Forelimb muscle (tissue), 1 donor: ENCODE data around the gene DIAPH3. TPM values are rescaled to one million over a fixed set of nuclear protein-coding genes. Genes with fewer than 3 reads are reported as not detected.

Experiments
- DNase-seq: peaks from one replicate; pipeline ENCODE4 v3.0.0-alpha.2; 2013; ENCODE audit warnings: low read depth
- polyA plus RNA-seq: library from polyadenylated mRNA; unstranded; fragments of 120-200 nt; gene quantifications from one replicate; pipeline ENCODE4 v1.2.1, GENCODE V29; 2013; ENCODE audit not compliant: insufficient read length

Gene DIAPH3
- polyA plus RNA-seq, 1 donor: 6.5 TPM

DNA sequence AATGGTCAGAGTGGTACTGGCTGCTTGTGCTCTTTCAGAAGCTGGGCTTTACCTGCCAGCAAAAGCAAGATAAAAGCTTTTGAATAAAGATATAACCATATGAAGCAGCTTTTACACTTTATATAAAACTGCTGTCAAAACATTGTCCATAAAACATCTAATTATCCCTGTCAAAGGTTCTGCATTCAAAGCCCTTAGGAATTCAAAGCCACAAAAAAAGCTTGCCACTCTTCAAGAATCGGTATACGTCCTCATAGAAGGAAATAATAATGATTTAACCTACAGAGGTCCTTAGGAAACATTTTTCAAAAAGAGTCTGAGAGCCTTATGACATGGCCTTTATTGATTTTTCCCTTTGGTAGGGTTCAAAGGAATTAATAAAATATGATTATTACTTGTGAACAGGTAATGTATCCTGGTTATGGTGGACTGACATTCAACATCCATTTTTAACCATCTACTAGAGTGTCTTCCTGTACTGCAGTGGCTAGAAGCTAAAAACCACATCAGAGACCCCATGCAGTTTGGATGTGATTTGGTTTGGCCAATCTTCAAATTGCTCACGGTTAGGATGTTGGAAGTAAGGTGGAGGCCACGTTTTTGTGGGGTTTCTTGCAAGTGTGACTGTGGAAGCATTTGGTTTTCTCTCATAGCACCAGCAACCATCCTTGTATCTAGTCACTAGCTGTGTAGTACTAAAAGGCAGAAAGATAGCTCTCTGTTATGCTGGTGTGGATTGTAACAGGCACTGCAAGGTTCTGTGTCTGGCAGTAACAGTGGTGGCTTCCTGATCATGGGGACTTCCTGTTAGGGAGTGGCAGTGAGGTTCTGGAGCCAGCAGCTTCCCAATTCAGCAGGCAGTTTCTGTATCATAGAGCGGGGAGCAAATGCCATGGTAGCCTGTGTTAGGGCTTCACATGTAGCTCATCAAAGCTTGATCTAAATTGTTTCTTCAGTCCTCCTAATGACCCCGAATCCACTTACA lies 441.5 kb downstream of the DIAPH3 start:
- DNase-seq: no peak

DNA sequence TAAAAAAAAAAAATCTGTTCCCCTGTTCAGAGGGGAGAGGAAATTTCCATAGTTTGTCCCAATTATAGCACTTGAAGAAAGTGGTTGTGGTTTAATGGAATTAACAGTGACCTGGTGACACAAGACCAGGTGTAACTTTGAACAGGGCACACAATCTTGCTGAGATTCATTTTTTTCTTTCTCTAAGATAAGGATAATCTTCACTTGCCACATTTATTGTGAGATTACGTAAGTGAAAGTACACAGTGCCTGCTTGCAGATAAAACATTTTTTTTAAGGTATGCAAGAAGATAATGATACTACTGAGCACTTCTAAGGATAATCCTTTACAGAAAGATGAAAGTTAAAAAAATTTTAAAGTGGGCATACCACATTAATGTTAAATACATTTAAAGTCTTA lies 448.1 kb downstream of the DIAPH3 start:
- DNase-seq: no peak

DNA sequence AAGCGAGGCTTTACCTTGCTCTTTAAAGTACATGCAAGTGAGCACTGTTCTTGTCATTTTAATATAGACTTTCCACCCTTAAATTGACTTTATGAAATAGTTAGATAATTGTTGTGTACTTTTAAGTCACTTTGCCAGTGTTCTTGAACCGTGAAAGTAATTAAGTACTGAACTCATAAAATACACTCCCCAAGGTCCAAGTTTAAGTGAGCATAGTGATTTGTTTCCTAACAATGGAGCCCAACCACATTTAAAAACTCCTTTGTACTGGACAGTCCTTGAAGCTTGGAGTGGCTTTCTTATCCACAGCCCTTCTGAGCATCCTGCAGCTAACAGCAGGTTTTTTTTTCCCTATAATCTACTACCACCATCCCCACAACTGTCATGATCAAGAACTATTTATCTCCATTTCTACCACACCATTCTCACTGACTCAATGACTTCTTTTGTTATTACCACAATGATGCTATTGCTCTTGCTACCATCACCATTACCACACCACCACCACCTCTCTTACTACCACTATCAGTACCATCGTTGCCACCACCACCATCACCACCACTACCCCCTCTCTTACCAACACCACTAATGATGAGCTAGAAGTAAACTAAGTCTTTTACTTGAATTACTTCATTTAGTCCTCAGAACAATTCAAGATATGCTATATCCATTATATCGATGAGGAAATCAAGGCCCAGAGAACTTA lies 452.6 kb downstream of the DIAPH3 start:
- peak; percentile 32 for DNase-seq

DNA sequence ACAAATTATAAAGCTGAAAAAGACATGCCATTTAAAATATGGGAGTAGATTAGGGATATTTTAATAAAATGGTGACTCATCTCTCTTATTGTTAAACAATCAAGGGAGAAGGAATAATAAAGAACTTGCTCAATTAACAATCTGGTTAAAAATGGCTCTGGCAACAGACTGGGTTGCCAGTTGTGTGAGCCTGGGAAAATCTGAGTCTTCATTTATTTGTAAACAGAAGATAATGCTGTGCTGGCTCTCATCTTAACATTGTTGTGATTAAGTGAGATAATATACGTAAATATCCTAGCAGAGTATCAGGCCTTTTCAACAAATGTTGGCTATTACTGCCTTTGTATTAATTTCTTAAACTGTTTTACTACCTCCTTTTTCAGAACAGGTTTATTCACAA lies 453.3 kb downstream of the DIAPH3 start:
- DNase-seq: no peak

DNA sequence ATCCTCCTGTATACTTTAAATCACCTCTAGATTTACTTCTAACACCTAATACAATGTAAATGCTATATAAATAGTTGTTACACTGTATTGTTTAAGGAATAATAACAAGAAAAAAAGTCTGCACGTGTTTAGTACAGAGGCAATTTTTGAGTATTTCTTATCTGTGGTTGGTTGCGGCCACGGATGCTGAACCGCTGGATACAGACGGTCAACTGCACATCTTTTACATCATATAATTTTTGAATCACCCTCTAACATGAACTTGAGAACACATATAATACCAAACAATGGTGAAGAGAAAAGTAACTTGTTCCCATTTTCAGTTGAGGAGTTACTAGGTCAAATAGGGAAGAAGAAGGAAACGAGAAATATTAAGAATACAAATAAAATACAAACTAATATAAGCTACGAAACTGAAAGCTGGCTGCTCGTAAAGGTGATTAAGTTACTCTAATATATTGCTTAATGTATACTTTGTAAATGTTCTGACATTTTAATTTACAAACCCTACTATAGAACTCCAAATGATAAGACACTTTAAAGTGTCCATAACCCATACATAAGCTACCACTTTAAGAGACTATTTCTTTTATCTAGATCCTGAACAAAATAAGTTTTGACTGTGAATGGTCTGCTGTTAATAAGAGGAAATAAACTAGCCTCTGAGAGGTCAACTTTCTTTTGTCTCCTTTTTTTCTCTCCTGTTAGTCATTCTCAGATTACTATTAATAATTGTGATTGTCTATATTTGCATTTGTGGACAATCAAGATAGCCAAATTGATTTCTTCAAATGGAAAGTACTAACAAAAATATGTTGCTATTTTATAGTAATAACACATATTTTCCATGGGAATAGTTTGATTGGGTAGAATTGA lies 457.4 kb downstream of the DIAPH3 start:
- no peak for DNase-seq

DNA sequence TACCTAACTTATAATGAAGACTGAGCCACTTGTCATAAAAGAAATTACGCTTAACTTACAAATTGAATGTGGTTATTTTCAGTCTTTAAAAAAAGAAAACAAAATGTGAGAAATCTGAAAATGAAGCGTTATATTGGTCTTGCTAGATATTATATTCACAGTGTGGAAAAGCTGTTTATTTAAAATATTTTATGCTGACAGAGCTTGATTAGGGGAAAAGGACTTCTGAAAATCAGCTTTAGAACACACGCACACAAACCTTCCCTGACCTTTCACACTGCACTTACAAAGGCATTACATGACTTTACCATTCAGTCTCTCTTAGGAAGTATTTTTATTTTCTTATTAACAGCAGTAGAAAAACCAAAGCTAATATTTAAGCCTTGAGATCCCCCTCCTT lies 461.5 kb downstream of the DIAPH3 start:
- DNase-seq: no peak

DNA sequence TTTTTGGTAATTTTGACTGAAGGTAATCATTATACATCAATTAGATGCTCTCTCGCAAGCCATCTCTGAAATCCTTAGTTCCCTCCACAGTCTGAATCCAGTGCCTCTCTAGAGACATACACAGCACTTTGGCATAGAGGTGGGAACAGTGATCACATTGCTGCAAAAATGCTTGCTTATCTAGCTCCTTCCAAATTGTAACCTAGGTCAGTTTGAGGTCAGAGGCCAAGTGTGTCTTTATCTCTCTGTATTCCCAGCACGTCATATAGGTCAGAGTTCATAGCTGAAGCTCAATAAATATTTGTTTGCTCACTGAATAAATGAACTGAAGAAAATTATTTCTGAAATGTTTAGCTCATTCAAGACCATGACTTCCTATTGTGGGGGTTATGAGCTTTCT lies 462.5 kb downstream of the DIAPH3 start:
- no peak for DNase-seq

DNA sequence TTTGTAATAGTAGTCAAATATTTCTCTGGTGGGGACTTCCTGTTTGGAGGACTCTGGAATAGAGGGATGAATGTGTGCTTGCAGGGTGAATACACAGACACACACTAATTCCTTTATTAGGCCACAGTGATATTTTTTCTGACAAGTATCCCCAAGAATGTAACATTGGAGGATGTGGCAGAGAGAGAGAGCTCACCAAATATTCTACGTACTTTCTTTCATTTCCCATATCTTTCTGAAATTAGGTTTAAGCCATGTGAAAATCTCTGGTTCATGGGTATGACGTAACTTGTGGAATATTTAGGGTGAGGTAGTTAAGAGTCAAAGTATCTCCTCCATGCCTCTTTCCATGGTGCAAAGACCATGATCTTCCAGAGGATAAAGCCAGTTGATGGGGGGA lies 463.4 kb downstream of the DIAPH3 start:
- no peak for DNase-seq

DNA sequence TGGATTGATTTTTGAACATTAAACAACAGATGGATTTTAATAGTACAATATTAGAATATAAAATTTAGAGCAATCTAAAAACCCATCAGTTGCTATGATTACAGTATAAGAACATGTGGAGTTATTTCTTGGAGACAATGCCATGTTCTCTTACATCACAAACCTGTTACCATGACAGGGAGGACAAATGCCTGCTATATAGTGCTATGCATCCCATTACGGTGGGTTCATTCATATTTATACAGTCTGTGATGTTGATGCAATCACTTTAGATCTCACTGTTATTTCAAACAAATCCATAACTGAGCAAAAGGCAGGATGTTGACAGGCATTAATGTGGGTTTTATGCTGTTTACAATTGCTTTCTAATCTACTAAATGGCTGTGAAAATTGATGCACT lies 467.5 kb downstream of the DIAPH3 start:
- no peak for DNase-seq

DNA sequence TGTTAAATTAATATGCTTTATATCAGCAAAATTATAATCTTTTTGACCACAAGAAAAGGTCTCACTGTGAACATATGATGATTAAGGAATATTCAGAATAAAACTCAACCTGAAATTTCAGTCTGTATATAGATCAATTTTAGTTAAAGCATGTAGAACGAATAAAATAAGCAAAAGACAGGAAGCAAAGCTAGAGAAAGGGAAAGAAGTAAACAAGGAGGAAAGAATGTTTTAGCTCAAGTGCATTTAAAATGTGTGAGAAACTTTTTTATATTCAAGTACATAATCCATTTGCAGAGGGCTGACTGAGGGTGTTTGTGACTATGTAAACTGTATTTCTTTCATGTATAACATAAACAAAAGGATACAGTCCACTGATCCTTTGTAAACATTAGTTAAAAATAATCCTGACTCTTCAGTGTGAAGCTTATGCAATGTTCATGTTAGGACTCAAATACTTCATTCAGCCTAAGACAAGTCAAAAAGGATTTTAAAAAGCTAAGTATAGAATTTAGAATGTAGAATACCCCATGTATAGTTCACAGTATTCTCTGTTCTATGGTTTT lies 472.1 kb downstream of the DIAPH3 start:
- no peak for DNase-seq

DNA sequence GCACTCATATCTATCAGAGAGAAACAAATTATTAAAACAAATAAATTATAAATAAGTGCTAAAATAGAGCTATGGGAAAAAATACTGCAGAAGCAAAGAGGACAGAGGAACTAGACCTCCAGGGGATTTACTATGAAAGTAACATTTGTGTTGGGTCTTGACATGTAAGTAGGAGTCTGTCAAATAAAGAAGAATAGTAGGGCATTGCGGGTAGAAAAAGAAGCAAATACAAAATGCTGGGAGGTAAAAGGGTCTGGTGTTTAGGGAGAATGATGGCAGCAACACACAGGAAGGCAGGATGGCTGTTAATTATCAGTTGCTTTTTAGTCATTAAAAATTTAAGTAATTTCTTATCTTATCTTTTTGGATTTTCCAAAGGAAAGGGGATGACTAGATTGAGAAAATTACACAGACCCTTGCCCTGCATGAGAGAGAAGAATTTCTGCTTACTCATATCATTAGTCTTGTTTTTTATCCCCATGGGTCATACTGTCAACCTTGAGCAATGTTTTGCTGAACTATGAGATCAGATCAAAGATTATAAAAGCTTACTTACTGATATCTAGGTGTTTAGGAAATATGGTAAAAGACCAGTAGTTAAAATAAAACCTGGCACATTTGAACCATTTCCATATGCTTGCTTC lies 472.7 kb downstream of the DIAPH3 start:
- DNase-seq: no peak

DNA sequence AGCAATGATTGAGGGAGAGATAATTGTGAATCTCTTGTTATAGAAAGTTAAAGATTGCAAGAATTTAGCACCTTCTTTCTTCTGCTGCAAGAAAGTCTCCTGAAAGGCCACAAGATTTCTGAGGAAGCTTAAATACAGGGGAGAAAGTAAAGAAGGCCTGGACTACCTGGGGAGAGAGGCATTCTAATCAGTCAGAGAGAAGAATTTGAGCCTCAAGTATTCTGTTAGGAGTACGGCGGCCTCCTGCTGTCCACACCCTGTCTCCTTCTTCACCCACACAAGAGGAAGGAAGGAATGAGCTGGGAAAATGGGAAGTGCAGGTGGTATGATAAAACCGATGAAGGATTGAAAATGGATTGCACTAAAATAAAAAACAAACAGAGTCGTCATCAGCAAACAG lies 474.7 kb downstream of the DIAPH3 start:
- DNase-seq: no peak

DNA sequence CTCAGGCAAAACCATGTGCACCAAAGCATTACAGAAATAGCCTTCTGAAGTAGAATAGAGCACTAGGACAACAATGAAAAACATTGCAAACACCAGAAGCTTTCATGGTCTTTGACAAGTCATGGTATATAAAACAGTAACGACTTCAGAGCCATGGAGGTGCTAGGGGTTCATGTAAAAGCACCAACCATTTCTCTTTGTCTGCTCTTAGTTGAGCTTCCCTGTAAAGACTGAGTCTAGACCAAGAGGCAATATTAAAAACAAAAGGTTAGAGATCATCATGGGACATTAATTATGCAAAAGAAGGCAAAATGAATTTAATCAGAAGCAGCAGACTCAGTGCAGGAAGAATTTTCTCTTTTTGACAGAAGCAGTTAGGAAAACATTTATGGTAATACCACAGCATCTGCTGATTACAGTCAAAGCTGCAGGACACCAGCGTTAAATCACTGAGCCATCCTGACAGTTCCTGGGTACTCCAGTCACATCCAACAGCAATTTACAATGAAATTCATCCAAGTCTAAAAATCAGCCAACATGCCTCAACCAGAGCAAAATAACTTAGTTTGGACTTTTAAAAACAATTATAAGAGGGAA lies 476.8 kb downstream of the DIAPH3 start:
- DNase-seq: no peak

DNA sequence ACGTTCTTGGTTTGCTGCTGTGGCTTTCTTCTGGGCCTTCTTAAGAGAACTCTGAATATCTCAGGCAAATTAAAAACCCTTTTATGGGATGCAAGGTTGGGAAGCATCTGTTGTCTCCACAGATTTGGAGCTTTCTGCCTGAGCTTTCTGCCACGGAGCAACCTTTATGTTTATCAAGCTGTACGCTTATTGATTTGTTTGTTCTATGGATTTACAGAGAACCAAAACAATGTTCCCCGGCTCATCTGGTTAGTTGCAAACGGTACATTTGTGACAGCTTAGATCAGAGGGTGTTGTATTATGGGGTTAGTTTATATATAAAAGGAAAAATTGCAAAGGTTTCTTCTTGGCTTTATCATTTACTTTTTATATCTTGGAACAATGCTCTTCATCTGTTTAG lies 479.6 kb downstream of the DIAPH3 start:
- DNase-seq: no peak

DNA sequence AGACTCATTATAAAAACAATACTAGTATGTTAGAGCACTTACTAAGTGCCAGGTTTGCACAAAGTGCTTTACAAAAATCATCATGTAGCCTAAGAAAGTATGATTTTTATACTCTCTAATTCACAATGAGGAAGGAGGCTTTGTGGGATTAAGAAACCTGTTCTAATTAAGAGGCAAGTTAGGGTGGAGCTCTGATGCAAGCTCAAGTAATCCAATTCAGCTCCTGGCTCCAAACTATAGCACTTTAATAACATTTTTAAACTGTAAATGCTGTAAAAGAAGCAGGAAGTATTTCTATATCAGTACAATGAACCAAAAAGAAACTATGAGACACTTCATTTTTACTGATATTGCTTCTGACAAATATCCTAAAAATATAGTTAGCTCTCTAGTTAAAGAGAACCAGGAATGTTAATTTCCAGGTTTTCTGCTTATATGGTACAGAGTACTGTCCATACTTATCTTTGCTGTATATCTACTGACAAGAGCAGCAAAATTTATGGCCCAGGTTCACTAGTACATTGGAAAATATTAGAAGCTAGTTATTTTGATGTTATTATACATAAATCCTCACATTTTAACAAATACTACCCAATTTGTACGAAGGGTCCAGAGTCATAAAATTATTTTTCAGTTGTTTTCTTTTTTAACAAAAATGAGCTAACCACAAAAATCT lies 482.0 kb downstream of the DIAPH3 start:
- no peak for DNase-seq

DNA sequence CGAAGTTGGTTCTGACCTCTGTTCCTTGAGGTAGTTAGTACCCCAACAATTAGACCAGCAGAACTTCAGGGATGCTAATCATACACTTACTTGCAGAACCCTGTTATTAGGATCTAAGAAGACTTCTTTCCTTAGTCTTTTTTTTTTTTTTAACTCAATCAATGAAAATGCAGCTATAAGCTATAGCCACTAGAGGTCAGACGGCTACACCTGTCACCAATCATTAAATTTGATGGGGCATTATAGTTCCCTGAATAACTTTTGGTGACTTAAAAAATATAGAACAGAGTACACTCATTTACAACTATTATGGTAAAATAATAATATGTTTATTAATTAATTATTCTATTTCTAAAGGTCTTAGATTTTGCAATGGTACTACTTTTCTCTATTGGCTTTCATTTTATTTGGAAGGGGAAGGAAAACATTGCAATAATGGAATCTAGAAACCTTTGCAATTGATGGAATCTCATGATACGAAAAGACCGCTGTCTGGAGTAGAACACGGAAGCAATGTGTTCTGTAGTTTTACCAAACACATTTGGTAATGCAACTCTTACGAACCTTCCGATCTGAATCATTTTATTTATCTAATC lies 483.2 kb downstream of the DIAPH3 start:
- no peak for DNase-seq

DNA sequence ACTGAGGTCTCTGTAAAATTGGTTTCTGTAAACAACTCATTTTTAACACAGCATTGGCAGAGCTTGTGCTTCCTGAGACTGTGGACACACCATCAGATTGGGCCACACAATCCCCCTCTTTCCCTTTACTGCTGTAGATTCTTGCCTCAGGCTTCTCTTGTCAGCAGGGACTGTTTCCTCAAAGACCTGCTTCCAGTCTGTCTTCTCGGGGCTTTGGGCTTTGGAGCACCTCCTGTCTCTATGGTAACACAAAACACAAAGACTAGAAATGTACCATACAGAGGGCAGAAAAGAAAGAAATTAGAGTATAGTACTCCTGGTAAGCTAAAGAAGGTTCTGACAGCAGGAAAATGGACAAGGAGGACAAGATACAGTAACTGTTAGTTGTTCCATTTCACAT lies 484.5 kb downstream of the DIAPH3 start:
- no peak for DNase-seq

DNA sequence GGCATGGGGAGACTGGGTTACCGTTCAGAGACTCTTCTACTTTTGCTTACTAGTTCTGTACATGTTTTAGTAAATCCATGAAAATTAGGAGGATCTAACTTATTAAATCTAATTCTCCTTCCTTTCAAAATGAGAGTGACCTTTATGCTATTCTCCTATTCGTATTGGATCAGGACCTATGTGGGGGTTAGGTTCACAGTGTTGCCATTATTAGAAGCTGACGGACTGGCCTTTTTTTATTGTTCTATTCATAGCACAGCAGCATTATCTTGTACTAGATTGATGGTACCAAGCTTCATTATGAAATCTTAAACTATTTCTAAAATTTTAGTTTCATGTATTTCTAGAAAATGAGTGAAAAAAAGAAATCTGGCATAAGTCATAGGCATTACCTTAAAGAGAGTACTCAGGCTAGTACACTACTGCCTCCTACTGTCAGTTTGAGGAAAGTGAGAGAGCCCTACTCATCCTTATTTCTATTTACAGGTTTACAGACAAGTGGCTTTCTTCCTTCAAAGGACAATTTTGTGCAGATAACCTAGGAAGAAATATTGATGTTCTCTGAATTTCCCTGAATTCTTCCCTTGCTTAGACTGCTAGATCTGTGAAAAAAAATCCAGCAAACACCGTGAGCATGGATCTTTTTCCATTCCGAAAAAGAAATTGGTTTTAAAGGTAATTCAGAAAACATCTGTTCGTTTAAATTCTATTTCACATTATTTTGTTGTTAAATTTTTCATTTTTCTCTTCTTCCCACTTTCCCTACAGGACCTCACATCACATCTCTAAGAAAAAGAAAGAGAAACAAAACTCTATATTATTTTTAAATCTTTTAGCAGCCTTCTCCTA lies 485.5 kb downstream of the DIAPH3 start:
- peak; percentile 26 for DNase-seq

DNA sequence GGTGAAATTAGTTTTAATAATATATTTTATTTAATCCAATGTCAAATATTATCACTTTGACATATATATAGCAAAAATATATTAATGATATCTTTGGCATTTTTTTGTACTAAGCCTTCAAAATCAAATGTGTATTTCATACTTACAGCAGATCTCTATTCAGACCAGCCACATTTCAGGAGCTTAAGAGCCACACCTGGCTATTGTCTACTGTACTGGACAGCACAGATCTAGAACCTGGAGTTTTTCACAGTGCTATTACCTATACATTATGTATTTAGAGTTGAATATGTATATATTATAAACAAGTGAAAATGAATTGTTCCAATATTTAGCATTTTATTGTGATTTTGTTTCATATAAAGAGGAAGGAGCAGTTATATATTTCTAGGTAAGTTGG lies 486.3 kb downstream of the DIAPH3 start:
- DNase-seq: no peak
